GM23248 (cell line): ENCODE data around the gene SEPTIN3. TPM values are rescaled to one million over a fixed set of nuclear protein-coding genes. Genes with fewer than 3 reads are reported as not detected.

Source experiments
- DNase-seq: peaks from one replicate; pipeline ENCODE4 v3.0.0-alpha.2; 2015
- H2AFZ ChIP-seq: fragments of 200-600 bp; sonication (generic); 2 replicates; pipeline ENCODE4 v1.6.1; 2016; ENCODE audit warnings: antibody characterized with exemption
- H3F3A ChIP-seq: fragments of 200-600 bp; sonication (generic); 2 replicates; pipeline ENCODE4 v1.6.1; 2016; ENCODE audit warnings: mild to moderate bottlenecking, antibody characterized with exemption, mixed run types; ENCODE audit not compliant: insufficient read depth
- H3K27ac ChIP-seq: fragments of 200-600 bp; sonication (generic); 2 replicates; pipeline ENCODE4 v1.5.1; 2016; ENCODE audit warnings: mild to moderate bottlenecking
- H3K27me3 ChIP-seq: fragments of 200-600 bp; sonication (generic); replicated peaks from 2 replicates; pipeline ENCODE4 v1.6.1; 2016; ENCODE audit warnings: mild to moderate bottlenecking; ENCODE audit not compliant: insufficient read depth
- H3K36me3 ChIP-seq: fragments of 200-600 bp; sonication (generic); 2 replicates; pipeline ENCODE4 v1.6.1; 2016; ENCODE audit warnings: low read depth, mild to moderate bottlenecking
- H3K4me1 ChIP-seq: fragments of 200-600 bp; sonication (generic); 2 replicates; pipeline ENCODE4 v1.6.1; 2016; ENCODE audit warnings: mild to moderate bottlenecking; ENCODE audit not compliant: insufficient read depth
- H3K4me2 ChIP-seq: fragments of 200-600 bp; sonication (generic); one replicate; pipeline ENCODE4 v1.6.1; 2016; ENCODE audit warnings: mild to moderate bottlenecking; ENCODE audit not compliant: unreplicated experiment
- H3K4me3 ChIP-seq: fragments of 200-600 bp; sonication (generic); 2 replicates; pipeline ENCODE4 v1.5.1; 2016; ENCODE audit warnings: mild to moderate bottlenecking
- H3K79me2 ChIP-seq: fragments of 200-600 bp; sonication (generic); 2 replicates; pipeline ENCODE4 v1.6.1; 2016; ENCODE audit warnings: mild to moderate bottlenecking; ENCODE audit not compliant: insufficient read depth
- H3K9ac ChIP-seq: fragments of 200-600 bp; sonication (generic); 2 replicates; pipeline ENCODE4 v1.6.1; 2016; ENCODE audit warnings: mild to moderate bottlenecking
- H3K9me2 ChIP-seq: fragments of 200-600 bp; sonication (generic); 2 replicates; pipeline ENCODE4 v1.6.1; 2016; ENCODE audit warnings: mixed run types, mild to moderate bottlenecking, moderate library complexity; ENCODE audit not compliant: insufficient read depth
- H3K9me3 ChIP-seq: fragments of 200-600 bp; sonication (generic); one replicate; pipeline ENCODE4 v1.6.1; 2017; ENCODE audit warnings: low read depth
- H4K20me1 ChIP-seq: fragments of 200-600 bp; sonication (generic); 2 replicates; pipeline ENCODE4 v1.6.0; 2016; ENCODE audit not compliant: insufficient read depth
- EZH2 ChIP-seq: fragments of 200-600 bp; sonication (generic); IDR thresholded peaks from 2 replicates; pipeline ENCODE4 v1.6.1; 2018; ENCODE audit warnings: antibody characterized with exemption, mild to moderate bottlenecking; ENCODE audit not compliant: insufficient read depth, poor library complexity, severe bottlenecking
- EZH2phosphoT487 ChIP-seq: fragments of 200-600 bp; sonication (generic); IDR thresholded peaks from 2 replicates; pipeline ENCODE4 v1.6.1; 2018; ENCODE audit warnings: antibody characterized with exemption, moderate library complexity, mild to moderate bottlenecking, low read depth; ENCODE audit not compliant: insufficient read depth
- WGBS, 2 experiments: methylation state at CpG; one replicate each; pipeline ENCODE4 v1.1.6; 2015 to 2017; ENCODE audit warnings: low lambda C conversion rate in 2 of 2, low coverage in 1 of 2; ENCODE audit errors: missing lambda C conversion rate in 2 of 2; 5-methylcytosine and 5-hydroxymethylcytosine counted together
- in situ Hi-C: fragments of 300-500 bp; cut with MboI; formaldehyde crosslinking; loops from 2 replicates; pipeline ENCODE4 v1.15.0; 2020
- polyA plus RNA-seq: library from polyadenylated mRNA; unstranded; fragments of >200 nt; fragmentation: Nextera tagmentation; extraction: Ambion mirVana; gene quantifications from 2 replicates; pipeline ENCODE4 v1.2.1, GENCODE V29; 2016
- total RNA-seq: library from RNA; depleted of rRNA; stranded (reverse); fragments of >200 nt; shearing (Covaris generic); gene quantifications from 2 replicates; pipeline ENCODE4 v1.2.3, GENCODE V29; 2014

Gene SEPTIN3
- total and polyA plus RNA-seq, 2 experiments from 2014 or later = 0.06 TPM; not detected in 1

DNA sequence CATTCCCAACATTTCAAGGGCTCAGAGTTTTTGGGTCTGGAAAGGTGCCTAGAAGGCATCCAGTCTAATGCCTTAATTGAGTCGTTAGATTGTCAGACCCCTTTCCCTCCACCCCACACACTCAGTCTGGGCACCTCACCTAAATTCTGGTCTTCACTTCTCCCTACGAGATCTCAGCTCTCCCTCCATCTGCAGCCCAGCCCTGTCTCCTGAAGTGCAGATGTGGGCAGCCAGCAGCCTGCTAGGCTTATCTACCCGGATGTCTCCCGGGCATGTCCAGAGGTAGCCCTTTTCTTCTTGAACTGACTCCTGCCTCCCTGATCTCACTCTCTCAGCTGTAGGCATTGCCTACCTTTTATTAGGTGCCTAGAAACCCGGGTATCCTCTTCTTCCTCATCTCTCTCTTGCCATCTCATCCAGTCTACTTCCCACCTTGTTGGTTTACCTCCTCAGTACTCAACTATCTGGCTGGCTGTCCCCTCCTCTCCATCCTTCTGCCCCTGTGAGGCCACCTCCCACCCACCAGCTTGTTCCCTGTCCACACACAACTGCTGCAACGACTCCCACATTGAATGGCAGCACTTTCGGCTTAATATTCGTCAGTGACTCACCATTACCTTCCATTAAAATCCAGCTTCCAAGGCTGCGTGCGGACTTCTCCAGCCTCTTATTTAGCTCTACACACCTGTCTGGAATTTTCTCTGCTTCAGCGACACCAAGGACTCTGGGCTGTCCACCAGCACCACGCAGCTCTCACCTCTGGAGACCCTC, 6.2 kb downstream of the SEPTIN3 start:
- 34 to 46% methylated on average over 12 of the region's 12 CpGs for WGBS, 2 experiments
- Histone ChIP-seq H3K9me2 (no peaks in the 10 kb centered on the region), H3F3A (no peaks in the 10 kb centered on the region), H4K20me1 (no peaks in the 10 kb centered on the region), H3K9ac (no peak overlapping the region), H3K27me3 (peaks cover 41% of the 10 kb centered on the region), H3K4me3 (no peak overlapping the region), H3K4me2 (no peak overlapping the region), H3K36me3 (no peaks in the 10 kb centered on the region), H2AFZ (no peak overlapping the region), H3K4me1 (0 out of 2 replicates have a peak, but pooled peaks cover 4% of the 10 kb centered on the region), H3K9me3 (no peaks in the 10 kb centered on the region), H3K79me2 (no peaks in the 10 kb centered on the region), H3K27ac (no peak overlapping the region)
- TF ChIP-seq EZH2phosphoT487 = no peak
- TF ChIP-seq EZH2 = no peak
- no peak for DNase-seq
- in situ Hi-C loops = no loop called here

DNA sequence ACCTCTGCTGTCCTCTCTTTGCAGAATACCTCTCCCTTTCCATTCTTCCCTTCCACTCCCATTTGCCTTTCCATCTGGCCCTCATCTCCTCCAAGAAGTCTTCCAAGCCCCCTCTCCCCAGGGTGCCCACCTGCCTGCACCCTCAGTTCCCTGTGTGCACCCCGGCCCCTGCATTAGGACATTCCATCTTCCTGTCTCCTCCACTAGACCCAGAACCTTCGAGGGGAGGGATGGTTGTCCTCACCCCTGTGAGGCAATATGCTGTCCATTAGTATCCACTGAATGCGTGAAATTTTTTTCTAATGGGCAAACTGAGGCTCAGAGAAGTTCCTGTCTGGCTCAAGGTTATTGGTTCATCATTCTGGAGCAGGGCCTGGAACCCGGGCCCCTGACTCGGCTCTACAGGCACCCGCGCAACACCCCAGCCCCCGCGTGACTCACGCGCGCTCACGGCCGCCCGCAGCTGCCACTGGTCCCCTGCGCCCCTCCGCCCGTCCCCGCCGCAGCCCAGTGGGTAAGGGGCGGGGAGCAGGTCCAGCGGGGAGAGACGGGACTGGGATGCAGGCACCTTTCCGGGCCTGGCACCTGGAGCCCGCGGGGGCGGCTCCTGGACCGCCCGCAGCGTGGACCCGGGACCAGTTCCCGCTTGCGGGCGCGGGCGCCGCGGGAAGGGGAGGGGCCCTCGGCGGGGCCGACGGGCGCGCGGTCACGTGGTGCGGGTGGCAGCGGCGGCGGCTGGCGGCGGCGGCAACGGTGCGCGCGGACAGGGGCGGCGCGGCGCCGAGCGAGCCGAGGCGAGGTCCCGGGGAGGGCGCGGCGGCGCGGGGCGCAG, 7.0 kb downstream of the SEPTIN3 start:
- Histone ChIP-seq H3K9ac (no peak overlapping the region), H3K4me2 (peak overlapping the region; percentile 70), H3K27me3 (peaks cover 39% of the 10 kb centered on the region), H3K4me1 (0 out of 2 replicates have a peak, but pooled peaks cover 4% of the 10 kb centered on the region), H3K4me3 (peak overlapping the region; percentile 62), H3K36me3 (no peaks in the 10 kb centered on the region), H3K9me2 (no peaks in the 10 kb centered on the region), H3K79me2 (no peaks in the 10 kb centered on the region), H3F3A (no peaks in the 10 kb centered on the region), H3K9me3 (no peaks in the 10 kb centered on the region), H3K27ac (no peak overlapping the region), H4K20me1 (no peaks in the 10 kb centered on the region), H2AFZ (peak overlapping the region; percentile 62)
- 3 to 4% methylated on average over 45 to 58 of the region's 72 CpGs for WGBS, 2 experiments
- in situ Hi-C loops = no loop called here
- peak; percentile 42 for DNase-seq
- TF ChIP-seq EZH2phosphoT487 = no peak
- no peak for TF ChIP-seq EZH2

DNA sequence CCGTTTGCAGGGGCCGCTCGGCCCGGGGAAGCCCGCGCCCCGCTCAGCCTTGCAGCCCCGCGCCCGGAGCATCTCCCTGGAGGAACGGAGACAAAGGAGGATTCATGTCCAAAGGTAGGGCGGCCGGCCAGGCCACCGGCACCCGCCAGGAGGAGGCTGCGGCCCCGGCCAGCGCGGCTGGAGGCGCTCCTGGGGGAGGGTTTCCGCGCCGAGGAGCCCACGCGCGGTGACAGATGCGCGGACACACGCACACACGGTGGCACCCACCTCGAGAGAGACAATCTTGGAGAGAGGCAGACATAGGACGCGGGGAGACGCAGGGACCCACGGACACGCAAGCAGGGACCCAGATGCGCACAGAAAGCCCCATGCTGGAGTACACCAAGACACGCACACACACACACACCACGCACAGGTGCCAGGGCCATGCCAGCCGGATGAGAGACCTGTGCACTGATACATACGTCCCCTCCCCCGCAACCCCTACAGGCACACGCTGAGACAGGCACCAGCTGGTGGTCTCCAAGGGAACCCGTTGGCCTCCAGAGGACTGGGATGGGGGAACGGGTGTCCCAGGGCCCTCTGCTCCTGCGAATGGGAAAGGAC, 7.8 kb downstream of the SEPTIN3 start:
- Histone ChIP-seq H3K4me1 (0 out of 2 replicates have a peak, but pooled peaks cover 4% of the 10 kb centered on the region), H4K20me1 (no peaks in the 10 kb centered on the region), H3K9me3 (no peaks in the 10 kb centered on the region), H3F3A (no peaks in the 10 kb centered on the region), H3K27me3 (peaks cover 32% of the 10 kb centered on the region), H3K4me3 (no peak overlapping the region), H3K9ac (no peak overlapping the region), H3K36me3 (no peaks in the 10 kb centered on the region), H3K79me2 (no peaks in the 10 kb centered on the region), H2AFZ (no peak overlapping the region), H3K4me2 (no peak overlapping the region), H3K9me2 (no peaks in the 10 kb centered on the region), H3K27ac (no peak overlapping the region)
- 7 to 10% methylated on average over 35 to 46 of the region's 46 CpGs for WGBS, 2 experiments
- TF ChIP-seq EZH2 (no peak), EZH2phosphoT487 (no peak)
- peak; percentile 21 for DNase-seq
- in situ Hi-C loops = no loop called here

DNA sequence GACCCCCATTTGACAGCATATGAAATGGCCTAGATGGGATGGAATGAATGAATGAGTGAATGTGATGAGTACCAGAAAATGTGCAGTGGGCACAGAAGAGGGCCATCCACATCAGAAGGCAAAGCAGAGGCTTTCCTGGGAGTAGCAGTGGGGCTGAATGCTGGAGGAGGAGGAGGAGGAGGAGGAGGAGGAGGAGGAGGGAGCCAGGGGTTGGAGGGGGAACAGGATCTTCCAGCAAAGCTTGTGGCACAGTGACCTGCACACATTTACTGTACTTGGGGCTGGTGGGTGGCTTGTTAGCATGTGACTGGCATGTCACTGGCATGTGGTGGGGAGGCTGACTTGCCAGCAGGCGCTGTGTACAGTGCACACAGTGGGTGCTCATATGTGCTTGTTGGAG, 9.5 kb downstream of the SEPTIN3 start:
- Histone ChIP-seq H4K20me1 (no peaks in the 10 kb centered on the region), H3K9ac (no peak overlapping the region), H3K9me2 (no peaks in the 10 kb centered on the region), H3K36me3 (no peaks in the 10 kb centered on the region), H3K27ac (no peak overlapping the region), H2AFZ (no peak overlapping the region), H3K9me3 (no peaks in the 10 kb centered on the region), H3K4me1 (0 out of 2 replicates have a peak, but pooled peaks cover 4% of the 10 kb centered on the region), H3K79me2 (no peaks in the 10 kb centered on the region), H3K4me3 (no peak overlapping the region), H3F3A (peaks cover 10% of the 10 kb centered on the region), H3K27me3 (peaks cover 31% of the 10 kb centered on the region), H3K4me2 (no peak overlapping the region)
- in situ Hi-C loops = no loop called here
- no peak for DNase-seq
- WGBS, 2 experiments = 93 to 100% methylated on average over 1 of the region's 1 CpG
- TF ChIP-seq EZH2 (no peak), EZH2phosphoT487 (no peak)
